Liver (tissue), 9 donors: Measurements from ENCODE around the gene TMEM120A. TPM values are rescaled to one million over a fixed set of nuclear protein-coding genes. Genes with fewer than 3 reads are reported as not detected.
A peak's percentile ranks its signal among the peaks of the same experiment; 100 is the strongest.

Experiments used
- DNase-seq: peaks from one replicate; pipeline ENCODE4 v3.0.0-alpha.2; 2017; ENCODE audit warnings: low spot score
- H3K27ac ChIP-seq, 2 donors: one replicate each; pipeline ENCODE4 v1.7.0; 2013; ENCODE audit warnings: inconsistent platforms in 2 of 2, low read length in 2 of 2, control low read depth in 1 of 2, low read depth in 1 of 2, mild to moderate bottlenecking in 1 of 2
- H3K27me3 ChIP-seq, 4 donors: one replicate each; pipeline versions ENCODE4 v1.6.1 to v1.7.0; 2013; ENCODE audit warnings: low read length in 3 of 4, inconsistent platforms in 1 of 4, mild to moderate bottlenecking in 1 of 4, moderate library complexity in 1 of 4; ENCODE audit not compliant: control insufficient read depth in 4 of 4, insufficient read depth in 4 of 4
- H3K36me3 ChIP-seq, 4 donors: one replicate each; pipeline versions ENCODE4 v1.6.1 to v1.7.0; 2013; ENCODE audit warnings: low read length in 3 of 4, mild to moderate bottlenecking in 3 of 4, low read depth in 1 of 4, moderate library complexity in 1 of 4; ENCODE audit not compliant: control insufficient read depth in 4 of 4, insufficient read depth in 3 of 4
- H3K4me1 ChIP-seq, 4 donors: one replicate each; pipeline versions ENCODE4 v1.6.1 to v1.7.0; 2013; ENCODE audit warnings: low read length in 3 of 4, mild to moderate bottlenecking in 3 of 4, moderate library complexity in 1 of 4; ENCODE audit not compliant: control insufficient read depth in 4 of 4, insufficient read depth in 4 of 4
- H3K4me3 ChIP-seq, 3 donors: one replicate each; pipeline versions ENCODE4 v1.6.1 to v1.7.0; 2013; ENCODE audit warnings: low read length in 3 of 3, control low read depth in 1 of 3, low read depth in 1 of 3, mild to moderate bottlenecking in 1 of 3
- H3K9ac ChIP-seq, 2 donors: one replicate each; pipeline ENCODE4 v1.7.0; 2013; ENCODE audit warnings: low read length in 2 of 2, mild to moderate bottlenecking in 2 of 2, moderate library complexity in 2 of 2, control low read depth in 1 of 2, low read depth in 1 of 2
- H3K9me3 ChIP-seq, 4 donors: one replicate each; pipeline versions ENCODE4 v1.6.1 to v1.7.0; 2013; ENCODE audit warnings: low read length in 3 of 4; ENCODE audit not compliant: control insufficient read depth in 4 of 4
- CTCF ChIP-seq: fragments of 150-350 bp; IDR thresholded peaks from 2 replicates; pipeline ENCODE4 v1.5.1; 2017; ENCODE audit warnings: improper control_type of control experiment, low read depth, low read length; ENCODE audit not compliant: missing input control
- EGR1 ChIP-seq, 2 donors: IDR thresholded peaks; 2 replicates each; pipeline ENCODE4 v1.6.1; 2016 to 2018; ENCODE audit warnings: antibody characterized with exemption in 2 of 2, low read depth in 2 of 2
- FOXA1 ChIP-seq: IDR thresholded peaks from 2 replicates; pipeline ENCODE4 v1.6.1; 2016; ENCODE audit warnings: antibody characterized with exemption
- FOXA2 ChIP-seq: IDR thresholded peaks from 2 replicates; pipeline ENCODE4 v1.6.1; 2016; ENCODE audit warnings: antibody characterized with exemption
- HNF4A ChIP-seq, 2 donors: conservative IDR thresholded peaks; 2 replicates each; pipeline ENCODE4 v1.6.1; 2016; ENCODE audit warnings: antibody characterized with exemption in 2 of 2, mild to moderate bottlenecking in 2 of 2
- HNF4G ChIP-seq: IDR thresholded peaks from 2 replicates; pipeline ENCODE4 v1.6.1; 2016; ENCODE audit warnings: antibody characterized with exemption
- JUND ChIP-seq, 2 donors: IDR thresholded peaks; 2 replicates each; pipeline ENCODE4 v1.6.1; 2016; ENCODE audit warnings: antibody characterized with exemption in 2 of 2
- NR2F2 ChIP-seq: IDR thresholded peaks from 2 replicates; pipeline ENCODE4 v1.6.1; 2016; ENCODE audit warnings: antibody characterized with exemption
- RAD21 ChIP-seq, 2 donors: IDR thresholded peaks; 2 replicates each; pipeline ENCODE4 v1.6.1; 2016; ENCODE audit warnings: antibody characterized with exemption in 2 of 2, mild to moderate bottlenecking in 2 of 2
- RXRA ChIP-seq, 2 donors: IDR thresholded peaks; 2 replicates each; pipeline ENCODE4 v1.6.1; 2017 to 2018; ENCODE audit warnings: antibody characterized with exemption in 2 of 2, mild to moderate bottlenecking in 1 of 2
- TAF1 ChIP-seq: conservative IDR thresholded peaks from 2 replicates; pipeline ENCODE4 v1.6.1; 2016; ENCODE audit warnings: antibody characterized with exemption, mild to moderate bottlenecking
- WGBS: extraction: QIAGEN DNeasy Blood & Tissue Kit; methylation state at CpG from one replicate; pipeline ENCODE4 v1.1.7; 2013; 5-methylcytosine and 5-hydroxymethylcytosine counted together
- polyA plus RNA-seq, 2 donors: library from polyadenylated mRNA; stranded (reverse) in 1 of 2; unstranded in 1 of 2; fragments of 200-250 nt in 1 of 2; fragments of >200 nt in 1 of 2; fragmentation: Nextera tagmentation in 1 of 2; extraction: Ambion mirVana in 1 of 2; gene quantifications; one replicate each; pipeline versions ENCODE4 v1.2.1 to v1.2.3, GENCODE V29; 2013 to 2015
- total RNA-seq, 2 donors: library from RNA; depleted of rRNA; stranded (reverse); fragments of >200 nt; gene quantifications; one replicate each; pipeline ENCODE4 v1.2.3, GENCODE V29; 2014
- TF ChIP-seq, protein P1 (sequence below): IDR thresholded peaks from 2 replicates; pipeline ENCODE4 v1.6.1; 2016; ENCODE audit warnings: antibody characterized with exemption, mild to moderate bottlenecking
- TF ChIP-seq, protein P2 (sequence below): IDR thresholded peaks from 2 replicates; pipeline ENCODE4 v1.6.1; 2016; ENCODE audit warnings: antibody characterized with exemption
- donor health status: healthy.
- donor health status: healthy.
- donor health status: healthy.
- donor health status: healthy.
- donor health status: healthy.

The TMEM120A gene
- total and polyA plus RNA-seq, 4 donors = 18.7 to 73.9 (median 32.1) TPM

GRCh38 chr7:75989500-75990388, 4.7 kb downstream of the TMEM120A start:
- Histone ChIP-seq H3K27ac (peak overlapping the region; percentile 21 to 45), H3K4me1 (peaks cover 6 to 58% (median 26%) of the 10 kb centered on the region in 4 donors), H3K9ac (no peak overlapping the region), H3K4me3 (no peak overlapping the region), H3K27me3 (no peaks in the 10 kb centered on the region), H3K9me3 (no peaks in the 10 kb centered on the region), H3K36me3 (peaks cover 7 to 28% (median 14%) of the 10 kb centered on the region in 4 donors)
- no peak for DNase-seq
- TF ChIP-seq HNF4A (conservative IDR thresholded peaks at IDR 0.05) = no peak
- peak in 1 of 2 donors; percentile 12 for TF ChIP-seq JUND (IDR thresholded peaks at IDR 0.05)
- WGBS = 59% methylated on average over 21 of the region's 21 CpGs

- no peak for DNase-seq
- Histone ChIP-seq H3K36me3 (peaks cover 8 to 36% (median 20%) of the 10 kb centered on the region in 4 donors), H3K4me1 (peaks cover 6 to 57% (median 27%) of the 10 kb centered on the region in 4 donors), H3K4me3 (no peak overlapping the region), H3K27ac (peak overlapping the region; percentile 21 to 45), H3K9me3 (no peaks in the 10 kb centered on the region), H3K9ac (no peak overlapping the region), H3K27me3 (no peaks in the 10 kb centered on the region)
- 47% methylated on average over 22 of the region's 31 CpGs for WGBS
- TF ChIP-seq HNF4A (conservative IDR thresholded peaks at IDR 0.05) = no peak
- TF ChIP-seq FOXA1 = no peak
- TF ChIP-seq, protein P1, sequence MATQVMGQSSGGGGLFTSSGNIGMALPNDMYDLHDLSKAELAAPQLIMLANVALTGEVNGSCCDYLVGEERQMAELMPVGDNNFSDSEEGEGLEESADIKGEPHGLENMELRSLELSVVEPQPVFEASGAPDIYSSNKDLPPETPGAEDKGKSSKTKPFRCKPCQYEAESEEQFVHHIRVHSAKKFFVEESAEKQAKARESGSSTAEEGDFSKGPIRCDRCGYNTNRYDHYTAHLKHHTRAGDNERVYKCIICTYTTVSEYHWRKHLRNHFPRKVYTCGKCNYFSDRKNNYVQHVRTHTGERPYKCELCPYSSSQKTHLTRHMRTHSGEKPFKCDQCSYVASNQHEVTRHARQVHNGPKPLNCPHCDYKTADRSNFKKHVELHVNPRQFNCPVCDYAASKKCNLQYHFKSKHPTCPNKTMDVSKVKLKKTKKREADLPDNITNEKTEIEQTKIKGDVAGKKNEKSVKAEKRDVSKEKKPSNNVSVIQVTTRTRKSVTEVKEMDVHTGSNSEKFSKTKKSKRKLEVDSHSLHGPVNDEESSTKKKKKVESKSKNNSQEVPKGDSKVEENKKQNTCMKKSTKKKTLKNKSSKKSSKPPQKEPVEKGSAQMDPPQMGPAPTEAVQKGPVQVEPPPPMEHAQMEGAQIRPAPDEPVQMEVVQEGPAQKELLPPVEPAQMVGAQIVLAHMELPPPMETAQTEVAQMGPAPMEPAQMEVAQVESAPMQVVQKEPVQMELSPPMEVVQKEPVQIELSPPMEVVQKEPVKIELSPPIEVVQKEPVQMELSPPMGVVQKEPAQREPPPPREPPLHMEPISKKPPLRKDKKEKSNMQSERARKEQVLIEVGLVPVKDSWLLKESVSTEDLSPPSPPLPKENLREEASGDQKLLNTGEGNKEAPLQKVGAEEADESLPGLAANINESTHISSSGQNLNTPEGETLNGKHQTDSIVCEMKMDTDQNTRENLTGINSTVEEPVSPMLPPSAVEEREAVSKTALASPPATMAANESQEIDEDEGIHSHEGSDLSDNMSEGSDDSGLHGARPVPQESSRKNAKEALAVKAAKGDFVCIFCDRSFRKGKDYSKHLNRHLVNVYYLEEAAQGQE = no peak
Measured at GRCh38 chr7:75988568-75989499, 5.6 kb downstream of the TMEM120A start.

DNA sequence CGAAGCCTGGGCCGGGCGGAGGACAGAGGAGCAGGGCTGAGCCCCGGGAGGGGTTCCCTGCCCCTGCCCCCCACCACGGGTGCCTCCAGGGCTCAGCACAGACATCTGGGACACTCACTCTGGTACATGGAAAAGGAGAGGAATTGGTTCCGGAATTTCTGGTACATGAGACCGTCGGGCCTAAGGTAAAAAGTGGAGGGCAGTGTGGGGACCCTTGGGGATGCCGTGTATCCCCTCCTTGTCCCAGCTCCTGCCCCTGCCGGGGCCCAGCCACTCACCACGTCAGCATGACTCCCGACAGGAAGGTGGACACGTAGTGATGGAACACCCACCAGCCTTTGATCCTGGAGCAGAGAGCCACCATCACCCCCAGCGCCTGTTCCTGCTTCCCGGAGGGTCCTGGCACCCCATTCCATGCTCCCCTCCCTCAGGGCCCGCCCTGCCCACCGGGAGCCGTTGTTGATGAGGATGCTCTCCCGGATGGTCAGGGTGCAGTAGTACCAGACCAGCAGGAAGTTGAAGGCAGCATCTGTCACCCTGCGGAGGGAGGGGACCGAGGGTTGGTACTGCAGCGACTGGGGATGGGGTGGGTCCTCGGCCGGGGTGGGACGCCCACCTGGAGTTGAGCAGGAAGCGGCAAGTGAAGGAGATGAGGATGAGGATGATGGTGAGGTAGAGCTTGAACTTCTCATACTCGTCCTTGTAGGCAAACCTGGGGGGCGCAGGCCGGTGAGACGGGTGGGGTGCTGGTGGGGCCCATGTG, 6.4 kb downstream of the TMEM120A start:
- Histone ChIP-seq H3K4me3 (no peak overlapping the region), H3K4me1 (peaks cover 6 to 49% (median 21%) of the 10 kb centered on the region in 4 donors), H3K9me3 (no peaks in the 10 kb centered on the region), H3K27ac (no peak overlapping the region), H3K27me3 (no peaks in the 10 kb centered on the region), H3K36me3 (peaks cover 12 to 44% (median 27%) of the 10 kb centered on the region in 4 donors), H3K9ac (no peak overlapping the region)
- no peak for TF ChIP-seq RAD21 (IDR thresholded peaks at IDR 0.05)
- TF ChIP-seq, protein P2, sequence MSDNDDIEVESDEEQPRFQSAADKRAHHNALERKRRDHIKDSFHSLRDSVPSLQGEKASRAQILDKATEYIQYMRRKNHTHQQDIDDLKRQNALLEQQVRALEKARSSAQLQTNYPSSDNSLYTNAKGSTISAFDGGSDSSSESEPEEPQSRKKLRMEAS = no peak
- no peak for TF ChIP-seq FOXA2
- no peak for TF ChIP-seq HNF4G
- no peak for TF ChIP-seq EGR1 (IDR thresholded peaks at IDR 0.05; ENCODE audit: low read depth in 2 of 2)
- no peak for TF ChIP-seq HNF4A (conservative IDR thresholded peaks at IDR 0.05)
- TF ChIP-seq TAF1 = no peak
- TF ChIP-seq NR2F2 = no peak
- no peak for TF ChIP-seq RXRA (IDR thresholded peaks at IDR 0.05)
- TF ChIP-seq CTCF = no peak
- TF ChIP-seq, protein P1 = no peak
- 85% methylated on average over 30 of the region's 30 CpGs for WGBS
- DNase-seq = no peak
